Lower leg skin (tissue), 3 donors: ENCODE results near the gene ACKR2.

Experiments
- POLR2A ChIP-seq, 2 donors: fragments of 450-650 bp; IDR thresholded peaks; one replicate each; pipeline ENCODE4 v1.6.1; 2016 to 2017; ENCODE audit warnings: antibody characterized with exemption in 2 of 2, mild to moderate bottlenecking in 1 of 2, moderate library complexity in 1 of 2
- TF ChIP-seq, protein P1 (sequence below), 3 donors: fragments of 450-650 bp; IDR thresholded peaks; one replicate each; pipeline ENCODE4 v1.5.1; 2016; ENCODE audit warnings: antibody characterized with exemption in 3 of 3, mild to moderate bottlenecking in 3 of 3, moderate library complexity in 2 of 3

- TF ChIP-seq, protein P1, sequence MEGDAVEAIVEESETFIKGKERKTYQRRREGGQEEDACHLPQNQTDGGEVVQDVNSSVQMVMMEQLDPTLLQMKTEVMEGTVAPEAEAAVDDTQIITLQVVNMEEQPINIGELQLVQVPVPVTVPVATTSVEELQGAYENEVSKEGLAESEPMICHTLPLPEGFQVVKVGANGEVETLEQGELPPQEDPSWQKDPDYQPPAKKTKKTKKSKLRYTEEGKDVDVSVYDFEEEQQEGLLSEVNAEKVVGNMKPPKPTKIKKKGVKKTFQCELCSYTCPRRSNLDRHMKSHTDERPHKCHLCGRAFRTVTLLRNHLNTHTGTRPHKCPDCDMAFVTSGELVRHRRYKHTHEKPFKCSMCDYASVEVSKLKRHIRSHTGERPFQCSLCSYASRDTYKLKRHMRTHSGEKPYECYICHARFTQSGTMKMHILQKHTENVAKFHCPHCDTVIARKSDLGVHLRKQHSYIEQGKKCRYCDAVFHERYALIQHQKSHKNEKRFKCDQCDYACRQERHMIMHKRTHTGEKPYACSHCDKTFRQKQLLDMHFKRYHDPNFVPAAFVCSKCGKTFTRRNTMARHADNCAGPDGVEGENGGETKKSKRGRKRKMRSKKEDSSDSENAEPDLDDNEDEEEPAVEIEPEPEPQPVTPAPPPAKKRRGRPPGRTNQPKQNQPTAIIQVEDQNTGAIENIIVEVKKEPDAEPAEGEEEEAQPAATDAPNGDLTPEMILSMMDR (IDR thresholded peaks at IDR 0.05): no peak
- no peak for TF ChIP-seq POLR2A (IDR thresholded peaks at IDR 0.05)
Observed at GRCh38 chr3:42841332-42841731, 32.1 kb downstream of the ACKR2 start.
